Transverse colon (tissue), 4 donors: ENCODE measurements around the gene SNX11. TPM values are rescaled to one million over a fixed set of nuclear protein-coding genes. Genes with fewer than 3 reads are reported as not detected.
A peak's percentile ranks its signal among the peaks of the same experiment; 100 is the strongest.
"Not testable (repeated sequence)": the region's sequence is repeated elsewhere in the genome, so short reads cannot be mapped to it uniquely, and the experiment has no call there.

ENCODE experiments used
- DNase-seq: peaks from one replicate; pipeline ENCODE4 v3.0.0-alpha.2; 2019
- H3K27ac ChIP-seq, 4 donors: fragments of 200-600 bp; sonication (generic); 2 replicates each; pipeline ENCODE4 v1.5.1; 2016 to 2018; ENCODE audit warnings: inconsistent platforms in 4 of 4
- H3K27me3 ChIP-seq: fragments of 200-600 bp; sonication (generic); 2 replicates; pipeline ENCODE4 v1.5.1; 2017; ENCODE audit warnings: inconsistent platforms
- H3K36me3 ChIP-seq, 4 donors: fragments of 200-600 bp; sonication (generic); 2 replicates each; pipeline ENCODE4 v1.5.1; 2017 to 2019; ENCODE audit warnings: inconsistent platforms in 4 of 4
- H3K4me1 ChIP-seq, 4 donors: fragments of 200-600 bp; sonication (generic); 2 replicates each; pipeline ENCODE4 v1.5.1; 2017 to 2020; ENCODE audit warnings: inconsistent platforms in 4 of 4
- H3K4me3 ChIP-seq, 4 donors: fragments of 200-600 bp; sonication (generic); 1 replicate in 1 of 4; 2 replicates in 3 of 4; pipeline versions ENCODE4 v1.5.1 to v1.6.1; 2017 to 2019; ENCODE audit warnings: inconsistent platforms in 4 of 4
- H3K9me3 ChIP-seq, 2 donors: fragments of 200-600 bp; sonication (generic); 2 replicates each; pipeline ENCODE4 v1.5.1; 2017 to 2019; ENCODE audit warnings: inconsistent platforms in 2 of 2
- EP300 ChIP-seq: sonication (generic); formaldehyde crosslinking; IDR thresholded peaks from one replicate; pipeline ENCODE4 v1.6.1; 2017; ENCODE audit warnings: antibody characterized with exemption, low read depth
- POLR2A ChIP-seq: fragments of 450-650 bp; IDR thresholded peaks from one replicate; pipeline ENCODE4 v1.6.1; 2016; ENCODE audit warnings: antibody characterized with exemption, mild to moderate bottlenecking, moderate library complexity
- POLR2AphosphoS5 ChIP-seq, 3 donors: sonication (generic); formaldehyde crosslinking; IDR thresholded peaks; one replicate each; pipeline ENCODE4 v1.6.1; 2016; ENCODE audit warnings: antibody characterized with exemption in 3 of 3
- WGBS, 2 donors: methylation state at CpG; one replicate each; pipeline ENCODE4 v1.1.5; 2018; ENCODE audit warnings: low coverage in 1 of 2; 5-methylcytosine and 5-hydroxymethylcytosine counted together
- in situ Hi-C, 4 donors: fragments of 200-750 bp; cut with MboI; loops; one replicate each; pipeline versions ENCODE4 v1.15.0 to v1.15.1; 2017; ENCODE audit warnings: low sequenced_read_pairs in 3 of 4, low pct_ligation_motif_present in 1 of 4, low pct_unique_long_range_greater_than_20kb in 1 of 4
- intact Hi-C: fragments of 100-400 bp; cut with DNase I; formaldehyde crosslinking; loops from one replicate; pipeline ENCODE4 v1.15.1; 2023; ENCODE audit warnings: low total_unique reads
- total RNA-seq, 4 donors: library from RNA; depleted of rRNA; stranded (reverse); fragments of >200 nt; gene quantifications; one replicate each; pipeline ENCODE4 v1.1.0, GENCODE V29; 2016
- TF ChIP-seq, protein P1 (sequence below), 5 experiments: fragments of 200-600 bp in 3 of 5; fragments of 450-650 bp in 2 of 5; sonication (generic) in 3 of 5; IDR thresholded peaks; 1 replicate in 2 of 5; 2 replicates in 3 of 5; pipeline ENCODE4 v1.5.1; 2016 to 2017; ENCODE audit warnings: antibody characterized with exemption in 5 of 5, inconsistent platforms in 3 of 5, mild to moderate bottlenecking in 2 of 5, moderate library complexity in 1 of 5

Gene SNX11
- total RNA-seq, 4 donors from 2014 or later, result 2.0 to 24.3 (median 14.1) TPM

DNA sequence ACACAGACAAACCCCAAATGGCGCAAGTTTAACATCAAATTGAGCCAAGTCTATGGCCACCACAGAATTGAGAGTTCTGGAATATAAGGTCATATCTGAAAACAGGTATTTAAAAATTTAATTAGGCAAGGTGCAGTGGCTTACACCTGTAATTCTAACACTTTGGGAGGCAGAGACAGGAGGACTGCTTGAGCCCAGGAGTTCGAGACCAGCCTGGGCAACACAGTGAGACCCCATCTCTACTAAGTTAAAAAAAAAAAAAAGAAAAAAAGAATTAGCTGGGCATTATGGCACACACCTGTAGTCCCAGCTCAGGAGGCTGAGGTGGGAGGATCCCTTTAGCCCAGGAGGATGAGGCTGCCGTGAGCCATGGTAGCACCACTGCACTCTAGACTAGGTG, 40.3 kb upstream of the SNX11 start:
- H3K27me3 ChIP-seq, result no peaks in the 10 kb centered on the region
- DNase-seq, result no peak
- H3K4me3 ChIP-seq, result no peak overlapping the region
- 100% methylated on average over 3 of the region's 3 CpGs for WGBS, 2 donors
- H3K27ac ChIP-seq, result no peak overlapping the region
- H3K9me3 ChIP-seq, result no peaks in the 10 kb centered on the region
- peaks cover 0 to 13% (median 6%) of the 10 kb centered on the region in 4 donors for H3K36me3 ChIP-seq
- intact Hi-C loops (no loop called here), in situ Hi-C loops (no loop called here)
- no peaks in the 10 kb centered on the region for H3K4me1 ChIP-seq
- TF ChIP-seq, protein P1, sequence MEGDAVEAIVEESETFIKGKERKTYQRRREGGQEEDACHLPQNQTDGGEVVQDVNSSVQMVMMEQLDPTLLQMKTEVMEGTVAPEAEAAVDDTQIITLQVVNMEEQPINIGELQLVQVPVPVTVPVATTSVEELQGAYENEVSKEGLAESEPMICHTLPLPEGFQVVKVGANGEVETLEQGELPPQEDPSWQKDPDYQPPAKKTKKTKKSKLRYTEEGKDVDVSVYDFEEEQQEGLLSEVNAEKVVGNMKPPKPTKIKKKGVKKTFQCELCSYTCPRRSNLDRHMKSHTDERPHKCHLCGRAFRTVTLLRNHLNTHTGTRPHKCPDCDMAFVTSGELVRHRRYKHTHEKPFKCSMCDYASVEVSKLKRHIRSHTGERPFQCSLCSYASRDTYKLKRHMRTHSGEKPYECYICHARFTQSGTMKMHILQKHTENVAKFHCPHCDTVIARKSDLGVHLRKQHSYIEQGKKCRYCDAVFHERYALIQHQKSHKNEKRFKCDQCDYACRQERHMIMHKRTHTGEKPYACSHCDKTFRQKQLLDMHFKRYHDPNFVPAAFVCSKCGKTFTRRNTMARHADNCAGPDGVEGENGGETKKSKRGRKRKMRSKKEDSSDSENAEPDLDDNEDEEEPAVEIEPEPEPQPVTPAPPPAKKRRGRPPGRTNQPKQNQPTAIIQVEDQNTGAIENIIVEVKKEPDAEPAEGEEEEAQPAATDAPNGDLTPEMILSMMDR (IDR thresholded peaks at IDR 0.05), result no peak
- no peak for TF ChIP-seq POLR2A
- no peak for TF ChIP-seq POLR2AphosphoS5 (IDR thresholded peaks at IDR 0.05)
- TF ChIP-seq EP300, result no peak

- H3K27ac ChIP-seq, H3K36me3 ChIP-seq, H3K9me3 ChIP-seq, H3K4me3 ChIP-seq, intact Hi-C loops, H3K4me1 ChIP-seq, H3K27me3 ChIP-seq, DNase-seq, in situ Hi-C loops: not testable (repeated sequence)
- 87% methylated on average over 2 of the region's 2 CpGs; no CpG with 5 or more reads in 1 of the 2 donors for WGBS, 2 donors
These were observed 39.8 kb upstream of the SNX11 start for GRCh38 chr17:48067808-48068207.

- H3K36me3 ChIP-seq, result peaks cover 0 to 5% (median 3%) of the 10 kb centered on the region in 4 donors
- 73 to 77% methylated on average over 2 to 3 of the region's 3 CpGs for WGBS, 2 donors
These were observed 39.0 kb upstream of the SNX11 start for GRCh38 chr17:48068491-48068961.

DNA sequence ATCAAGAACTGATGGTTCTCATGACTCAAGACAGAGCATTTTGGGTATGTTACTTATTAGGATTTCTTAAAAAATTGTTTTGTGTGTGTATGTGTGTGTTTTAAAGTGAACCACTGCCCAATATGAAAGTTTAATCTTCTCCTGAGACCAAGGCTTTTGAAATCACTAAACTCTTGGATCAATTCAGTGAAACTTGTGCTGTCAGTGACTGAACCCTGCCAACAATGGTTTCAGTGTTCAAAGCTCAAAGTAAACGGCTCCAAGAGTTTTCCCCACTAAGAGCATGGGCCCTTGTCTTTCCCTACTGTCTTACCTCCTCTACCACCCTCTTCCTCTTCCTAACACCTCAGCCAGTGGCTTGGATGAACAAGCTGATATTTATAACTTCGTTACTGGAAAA, 37.4 kb upstream of the SNX11 start:
- in situ Hi-C loops (loop anchor here in 3 of 4 donors (5.0 to 10.0 kb wide), 2 partner anchors 38 to 45 kb away; no protein-coding TSS in a partner anchor), intact Hi-C loops (loop anchor here (10.0 kb wide), 1 partner anchor 55 kb away; no protein-coding TSS in a partner anchor)
- Histone ChIP-seq H3K4me1 (no peaks in the 10 kb centered on the region), H3K27me3 (no peaks in the 10 kb centered on the region), H3K4me3 (no peak overlapping the region), H3K36me3 (peaks cover 0 to 11% (median 3%) of the 10 kb centered on the region in 4 donors), H3K27ac (no peak overlapping the region), H3K9me3 (no peaks in the 10 kb centered on the region)
- no peak for DNase-seq
- 33 to 44% methylated on average over 1 to 2 of the region's 2 CpGs for WGBS, 2 donors
- TF ChIP-seq POLR2A, result no peak
- TF ChIP-seq EP300, result no peak
- no peak for TF ChIP-seq POLR2AphosphoS5 (IDR thresholded peaks at IDR 0.05)

More at GRCh38 chr17:48068491-48068961, 39.0 kb upstream of the SNX11 start:
- no peak overlapping the region for H3K27ac ChIP-seq
- TF ChIP-seq POLR2AphosphoS5 (IDR thresholded peaks at IDR 0.05), result no peak
- TF ChIP-seq POLR2A, result no peak
- no peak for TF ChIP-seq EP300
- TF ChIP-seq, protein P1 (IDR thresholded peaks at IDR 0.05), result peak in 4 of 5 experiments; percentile 24 to 33 (median 28)
- intact Hi-C loops (no loop called here), in situ Hi-C loops (no loop called here)
- H3K27me3 ChIP-seq, result no peaks in the 10 kb centered on the region
- no peak overlapping the region for H3K4me3 ChIP-seq
- no peaks in the 10 kb centered on the region for H3K4me1 ChIP-seq
- H3K9me3 ChIP-seq, result no peaks in the 10 kb centered on the region
- DNase-seq, result no peak

DNA sequence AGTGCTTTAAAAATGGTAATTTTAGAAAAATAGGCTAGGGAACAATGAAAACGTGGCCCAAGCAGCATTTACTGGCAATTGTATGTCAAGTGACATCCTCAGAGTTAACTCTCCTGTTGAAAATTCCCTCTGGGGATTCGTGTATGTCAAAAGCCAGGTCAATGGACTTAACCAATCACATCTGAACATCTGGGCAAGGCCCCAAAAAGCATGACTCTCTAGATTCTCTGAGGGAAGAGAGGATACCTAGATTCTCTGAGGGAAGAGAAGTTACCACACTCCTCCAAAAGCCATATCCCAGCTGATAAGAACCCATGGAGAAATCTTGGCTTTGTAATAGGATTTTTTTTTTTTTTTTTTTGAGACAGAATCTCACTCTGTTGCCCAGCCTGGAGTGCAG, 35.9 kb upstream of the SNX11 start:
- 56 to 74% methylated on average over 2 of the region's 2 CpGs for WGBS, 2 donors
- in situ Hi-C loops, result loop anchor here in 3 of 4 donors (5.0 to 10.0 kb wide), 2 partner anchors 39 to 47 kb away; no protein-coding TSS in a partner anchor
- no peak overlapping the region for H3K27ac ChIP-seq

DNA sequence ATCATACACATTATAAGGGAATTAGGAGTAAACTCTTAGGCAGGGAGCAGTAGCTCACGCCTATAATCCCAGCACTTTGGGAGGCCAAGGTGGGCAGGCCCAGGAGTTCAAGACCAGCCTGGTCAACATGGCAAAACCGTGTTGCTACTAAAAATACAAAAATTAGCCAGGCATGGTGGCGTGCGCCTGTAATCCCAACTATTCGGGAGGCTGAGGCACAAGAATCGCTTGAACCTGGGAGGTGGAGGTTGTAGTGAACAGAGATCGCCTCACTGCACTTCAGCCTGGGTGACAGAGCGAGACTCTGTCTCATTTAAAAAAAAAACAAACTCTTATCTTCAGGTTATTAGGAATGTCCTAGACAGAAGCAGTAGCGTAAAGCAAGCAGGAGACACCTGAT, 34.8 kb upstream of the SNX11 start:
- H3K27ac ChIP-seq, H3K9me3 ChIP-seq, H3K4me3 ChIP-seq, H3K27me3 ChIP-seq, H3K4me1 ChIP-seq, DNase-seq: not testable (repeated sequence)
- 94 to 100% methylated on average over 3 to 9 of the region's 9 CpGs for WGBS, 2 donors
- in situ Hi-C loops (loop anchor here in 3 of 4 donors (5.0 to 10.0 kb wide), 2 partner anchors 41 to 48 kb away; no protein-coding TSS in a partner anchor), intact Hi-C loops (loop anchor here (10.0 kb wide), 1 partner anchor 52 kb away; no protein-coding TSS in a partner anchor)
- H3K36me3 ChIP-seq, result peaks cover 0 to 23% (median 9%) of the 10 kb centered on the region in 4 donors

More for the DNA sequence above, 35.9 kb upstream of the SNX11 start:
- Histone ChIP-seq H3K36me3 (peaks cover 0 to 20% (median 9%) of the 10 kb centered on the region in 4 donors), H3K9me3 (no peaks in the 10 kb centered on the region), H3K4me1 (no peaks in the 10 kb centered on the region), H3K27me3 (no peaks in the 10 kb centered on the region), H3K4me3 (no peak overlapping the region)
- intact Hi-C loops, result loop anchor here (10.0 kb wide), 1 partner anchor 53 kb away; no protein-coding TSS in a partner anchor
- no peak for DNase-seq
- TF ChIP-seq EP300, result no peak
- TF ChIP-seq, protein P1 (IDR thresholded peaks at IDR 0.05), result no peak

DNA sequence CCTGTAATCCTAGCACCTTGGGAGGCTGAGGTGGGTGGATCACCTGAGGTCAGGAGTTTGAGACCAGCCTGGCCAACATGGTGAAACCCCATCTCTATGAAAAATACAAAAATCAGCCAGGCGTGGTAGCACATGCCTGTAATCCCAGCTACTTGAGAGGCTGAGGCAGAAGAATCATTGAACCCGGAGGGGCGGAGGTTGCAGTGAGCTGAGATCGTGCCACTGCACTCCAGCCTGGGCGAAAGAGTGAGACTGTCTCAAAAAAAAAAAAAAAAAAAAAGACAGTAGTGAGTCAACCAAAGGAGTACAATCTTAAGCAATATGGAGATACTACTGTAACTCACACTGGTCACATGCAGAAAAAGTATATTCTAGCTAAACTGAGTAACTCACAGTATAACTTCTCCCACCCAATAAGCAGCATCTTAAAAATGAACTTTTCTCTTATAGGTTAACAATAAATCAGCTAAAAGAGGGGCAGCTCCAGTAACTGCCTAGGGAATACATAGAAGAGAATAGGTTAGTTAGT, 33.9 kb upstream of the SNX11 start:
- H3K9me3 ChIP-seq, H3K27me3 ChIP-seq, H3K4me3 ChIP-seq, DNase-seq, H3K27ac ChIP-seq, H3K4me1 ChIP-seq: not testable (repeated sequence)
- intact Hi-C loops, result loop anchor here (2.0 to 10.0 kb wide), 2 partner anchors 47 to 51 kb away; no protein-coding TSS in a partner anchor
- peaks cover 0 to 23% (median 9%) of the 10 kb centered on the region in 4 donors for H3K36me3 ChIP-seq
- in situ Hi-C loops, result loop anchor here in 3 of 4 donors (5.0 to 10.0 kb wide), 2 partner anchors 41 to 49 kb away; no protein-coding TSS in a partner anchor
- WGBS, 2 donors, result 95 to 100% methylated on average over 4 to 5 of the region's 5 CpGs
